ENCODE measurements around the gene SERPINB4.

DNA sequence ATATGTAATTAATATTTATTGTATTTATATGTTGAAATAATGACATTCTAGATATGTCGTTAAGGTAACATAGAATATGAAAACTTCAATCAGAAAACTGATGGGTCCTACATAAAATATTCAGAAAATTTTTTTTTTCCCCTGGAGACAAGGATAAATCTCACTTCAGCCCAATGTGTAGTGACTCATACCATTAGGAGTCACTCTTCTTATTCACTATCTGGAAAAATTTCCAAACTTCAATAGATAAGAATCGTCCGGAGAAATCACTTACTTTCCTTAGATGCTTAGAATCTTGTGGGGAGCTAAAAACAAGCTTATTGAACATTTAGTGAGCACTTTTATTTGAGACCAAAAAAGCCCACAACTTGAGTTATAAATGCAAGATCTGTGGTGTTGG is 52.3 kb downstream of the SERPINB4 start:
- TF ChIP-seq, protein P1, sequence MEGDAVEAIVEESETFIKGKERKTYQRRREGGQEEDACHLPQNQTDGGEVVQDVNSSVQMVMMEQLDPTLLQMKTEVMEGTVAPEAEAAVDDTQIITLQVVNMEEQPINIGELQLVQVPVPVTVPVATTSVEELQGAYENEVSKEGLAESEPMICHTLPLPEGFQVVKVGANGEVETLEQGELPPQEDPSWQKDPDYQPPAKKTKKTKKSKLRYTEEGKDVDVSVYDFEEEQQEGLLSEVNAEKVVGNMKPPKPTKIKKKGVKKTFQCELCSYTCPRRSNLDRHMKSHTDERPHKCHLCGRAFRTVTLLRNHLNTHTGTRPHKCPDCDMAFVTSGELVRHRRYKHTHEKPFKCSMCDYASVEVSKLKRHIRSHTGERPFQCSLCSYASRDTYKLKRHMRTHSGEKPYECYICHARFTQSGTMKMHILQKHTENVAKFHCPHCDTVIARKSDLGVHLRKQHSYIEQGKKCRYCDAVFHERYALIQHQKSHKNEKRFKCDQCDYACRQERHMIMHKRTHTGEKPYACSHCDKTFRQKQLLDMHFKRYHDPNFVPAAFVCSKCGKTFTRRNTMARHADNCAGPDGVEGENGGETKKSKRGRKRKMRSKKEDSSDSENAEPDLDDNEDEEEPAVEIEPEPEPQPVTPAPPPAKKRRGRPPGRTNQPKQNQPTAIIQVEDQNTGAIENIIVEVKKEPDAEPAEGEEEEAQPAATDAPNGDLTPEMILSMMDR (IDR thresholded peaks at IDR 0.05) = no peak
- TF ChIP-seq POLR2A (IDR thresholded peaks at IDR 0.05) = no peak
